H9 (cell line): Measurements from ENCODE around the gene KCNK16. TPM values are rescaled to one million over a fixed set of nuclear protein-coding genes. Genes with fewer than 3 reads are reported as not detected.
A peak's percentile ranks its signal among the peaks of the same experiment; 100 is the strongest.

Experiments
- DNase-seq: peaks from one replicate; pipeline ENCODE4 v3.0.0-alpha.2; 2017
- H2AFZ ChIP-seq: one replicate; pipeline ENCODE4 v1.6.1; 2013; ENCODE audit warnings: mild to moderate bottlenecking, low read length, control low read depth, moderate library complexity
- H2AK5ac ChIP-seq: 2 replicates; pipeline ENCODE4 v1.6.1; 2013; ENCODE audit warnings: low read length, control low read depth, mixed read lengths; ENCODE audit not compliant: insufficient read length
- H2BK120ac ChIP-seq: one replicate; pipeline ENCODE4 v1.6.1; 2013; ENCODE audit warnings: low read depth, mild to moderate bottlenecking, low read length, control low read depth, inconsistent platforms; ENCODE audit not compliant: poor library complexity, severe bottlenecking
- H2BK12ac ChIP-seq: 2 replicates; pipeline ENCODE4 v1.6.1; 2013; ENCODE audit warnings: low read length, control low read depth, mixed read lengths, low read depth; ENCODE audit not compliant: insufficient read length
- H2BK15ac ChIP-seq: 2 replicates; pipeline ENCODE4 v1.6.1; 2013; ENCODE audit warnings: low read depth, low read length, control low read depth
- H2BK20ac ChIP-seq: one replicate; pipeline ENCODE4 v1.6.1; 2013; ENCODE audit warnings: low read depth, mild to moderate bottlenecking, low read length, control low read depth, inconsistent platforms; ENCODE audit not compliant: poor library complexity, severe bottlenecking
- H2BK5ac ChIP-seq: 2 replicates; pipeline ENCODE4 v1.6.1; 2013; ENCODE audit warnings: low read length, control low read depth, mixed read lengths; ENCODE audit not compliant: insufficient read length
- H3K14ac ChIP-seq: 2 replicates; pipeline ENCODE4 v1.6.1; 2013; ENCODE audit warnings: low read length, control low read depth; ENCODE audit not compliant: insufficient read depth
- H3K18ac ChIP-seq: 2 replicates; pipeline ENCODE4 v1.6.1; 2013; ENCODE audit warnings: low read depth, mild to moderate bottlenecking, mixed read lengths, low read length, control low read depth; ENCODE audit not compliant: insufficient read length
- H3K23ac ChIP-seq: 2 replicates; pipeline ENCODE4 v1.6.1; 2013; ENCODE audit warnings: low read length, control low read depth, mixed read lengths, low read depth; ENCODE audit not compliant: insufficient read length
- H3K23me2 ChIP-seq: 2 replicates; pipeline ENCODE4 v1.6.1; 2013; ENCODE audit warnings: low read depth, mild to moderate bottlenecking, mixed read lengths, low read length, control low read depth; ENCODE audit not compliant: insufficient read length, poor library complexity, severe bottlenecking
- H3K27ac ChIP-seq: 2 replicates; pipeline ENCODE4 v1.5.1; 2013; ENCODE audit warnings: low read length, control low read depth, mixed read lengths, low read depth; ENCODE audit not compliant: insufficient read length
- H3K27me3 ChIP-seq: 2 replicates; pipeline ENCODE4 v1.6.1; 2013; ENCODE audit warnings: low read length, control low read depth, inconsistent platforms; ENCODE audit not compliant: insufficient read depth
- H3K4ac ChIP-seq: 2 replicates; pipeline ENCODE4 v1.6.1; 2013; ENCODE audit warnings: low read depth, mild to moderate bottlenecking, control low read depth, inconsistent platforms, low read length, moderate library complexity
- H3K4me1 ChIP-seq: 2 replicates; pipeline ENCODE4 v1.6.1; 2013; ENCODE audit warnings: low read length, control low read depth, inconsistent platforms; ENCODE audit not compliant: insufficient read depth
- H3K4me2 ChIP-seq: 2 replicates; pipeline ENCODE4 v1.6.1; 2013; ENCODE audit warnings: low read length, control low read depth, mixed read lengths; ENCODE audit not compliant: insufficient read length, insufficient read depth
- H3K56ac ChIP-seq: 2 replicates; pipeline ENCODE4 v1.6.1; 2013; ENCODE audit warnings: low read depth, mild to moderate bottlenecking, mixed read lengths, low read length, control low read depth; ENCODE audit not compliant: insufficient read length
- H3K79me1 ChIP-seq: 2 replicates; pipeline ENCODE4 v1.6.1; 2013; ENCODE audit warnings: low read depth, mild to moderate bottlenecking, moderate library complexity, low read length, control low read depth, inconsistent platforms; ENCODE audit not compliant: insufficient read depth, poor library complexity, severe bottlenecking
- H3K79me2 ChIP-seq: 2 replicates; pipeline ENCODE4 v1.6.1; 2013; ENCODE audit warnings: low read length, control low read depth, inconsistent platforms; ENCODE audit not compliant: insufficient read depth
- H3K9ac ChIP-seq: 2 replicates; pipeline ENCODE4 v1.6.1; 2013; ENCODE audit warnings: low read length, control low read depth, mixed read lengths; ENCODE audit not compliant: insufficient read length; ENCODE audit errors: extremely low read depth
- H3K9me3 ChIP-seq: one replicate; pipeline ENCODE4 v1.6.1; 2013; ENCODE audit warnings: low read depth, low read length, inconsistent platforms; ENCODE audit not compliant: control insufficient read depth
- H3T11ph ChIP-seq: one replicate; pipeline ENCODE4 v1.6.1; 2013; ENCODE audit warnings: mild to moderate bottlenecking, low read length, control low read depth, inconsistent platforms
- H4K20me1 ChIP-seq: one replicate; pipeline ENCODE4 v1.6.1; 2013; ENCODE audit not compliant: control insufficient read depth, insufficient read length, insufficient read depth
- H4K5ac ChIP-seq: 2 replicates; pipeline ENCODE4 v1.6.1; 2013; ENCODE audit warnings: low read depth, mild to moderate bottlenecking, mixed read lengths, low read length, control low read depth; ENCODE audit not compliant: insufficient read length
- H4K8ac ChIP-seq: replicated peaks from 2 replicates; pipeline ENCODE4 v1.6.1; 2013; ENCODE audit warnings: low read length, control low read depth, mixed read lengths, low read depth; ENCODE audit not compliant: insufficient read length
- H4K91ac ChIP-seq: 2 replicates; pipeline ENCODE4 v1.6.1; 2013; ENCODE audit warnings: low read depth, mild to moderate bottlenecking, moderate library complexity, mixed read lengths, low read length, control low read depth; ENCODE audit not compliant: insufficient read length
- H3K27ac Mint-ChIP-seq, 3 experiments: 2 replicates in 2 of 3; 3 replicates in 1 of 3; pipeline ENCODE4 v1.8.0; 2020 to 2021; ENCODE audit warnings: mixed read lengths in 3 of 3, mild to moderate bottlenecking in 1 of 3, moderate library complexity in 1 of 3
- H3K27me3 Mint-ChIP-seq: 2 replicates; pipeline ENCODE4 v1.8.0; 2021; ENCODE audit warnings: low read depth, mild to moderate bottlenecking, moderate library complexity, mixed read lengths
- H3K36me3 Mint-ChIP-seq, 3 experiments: 2 replicates in 2 of 3; 3 replicates in 1 of 3; pipeline ENCODE4 v1.8.0; 2020 to 2021; ENCODE audit warnings: low read depth in 3 of 3, mixed read lengths in 3 of 3; ENCODE audit not compliant: insufficient read depth in 1 of 3
- H3K4me1 Mint-ChIP-seq, 2 experiments: 2 replicates each; pipeline ENCODE4 v1.8.0; 2020; ENCODE audit warnings: mixed read lengths in 2 of 2
- H3K4me3 Mint-ChIP-seq, 2 experiments: 2 replicates in 1 of 2; 3 replicates in 1 of 2; pipeline ENCODE4 v1.8.0; 2020 to 2021; ENCODE audit warnings: mild to moderate bottlenecking in 2 of 2, mixed read lengths in 2 of 2, moderate library complexity in 1 of 2
- H3K9me3 Mint-ChIP-seq, 2 experiments: 2 replicates in 1 of 2; 3 replicates in 1 of 2; pipeline ENCODE4 v1.8.0; 2020; ENCODE audit warnings: mild to moderate bottlenecking in 2 of 2, mixed read lengths in 2 of 2, moderate library complexity in 1 of 2
- CTCF ChIP-seq: fragments of 200-600 bp; sonication (generic); conservative IDR thresholded peaks from 3 replicates; pipeline ENCODE4 v1.8.0; 2021; ENCODE audit warnings: antibody characterized with exemption, mild to moderate bottlenecking
- WGBS: extraction: QIAGEN DNeasy Blood & Tissue Kit; methylation state at CpG from one replicate; pipeline ENCODE4 v1.1.7; 2013; ENCODE audit warnings: missing lambda C conversion rate, low lambda C conversion rate, mixed read lengths; ENCODE audit not compliant: insufficient read length; ENCODE audit errors: extremely low coverage; 5-methylcytosine and 5-hydroxymethylcytosine counted together
- total RNA-seq: library from RNA; stranded (reverse); gene quantifications from 2 replicates; pipeline ENCODE4 v1.2.1, GENCODE V29; 2021

Gene KCNK16
- total RNA-seq, 1 experiment from 2014 or later = not detected

- Histone ChIP-seq H2AK5ac (no peak overlapping the region), H3K27ac (no peak overlapping the region), H3K18ac (no peak overlapping the region), H2BK120ac (no peak overlapping the region), H4K91ac (no peak overlapping the region), H3T11ph (no peak overlapping the region), H2AFZ (no peak overlapping the region), H3K27me3 (no peaks in the 10 kb centered on the region), H3K23ac (no peak overlapping the region), H3K9me3 (no peaks in the 10 kb centered on the region), H2BK20ac (no peak overlapping the region), H3K14ac (no peak overlapping the region), H4K20me1 (no peaks in the 10 kb centered on the region), H3K4me2 (no peak overlapping the region), H3K23me2 (no peaks in the 10 kb centered on the region), H3K79me1 (no peaks in the 10 kb centered on the region), H3K4me1 (no peaks in the 10 kb centered on the region), H2BK5ac (no peak overlapping the region), H4K5ac (no peak overlapping the region), H3K4ac (no peak overlapping the region), H4K8ac (no peak overlapping the region), H2BK15ac (no peak overlapping the region), H3K9ac (no peak overlapping the region), H3K56ac (no peak overlapping the region), H3K79me2 (no peaks in the 10 kb centered on the region), H2BK12ac (no peak overlapping the region)
- no CpG with 5 or more reads among the region's 1 CpG for WGBS
- no peak overlapping the region for H3K27ac Mint-ChIP-seq
- peak; percentile 51 for TF ChIP-seq CTCF
- peaks cover 7 to 24% of the 10 kb centered on the region in 2 experiments for H3K4me1 Mint-ChIP-seq
- H3K36me3 Mint-ChIP-seq = peaks cover 0 to 5% (median 0%) of the 10 kb centered on the region in 3 experiments; a peak in 1 of 7 replicates
- no peak overlapping the region for H3K4me3 Mint-ChIP-seq
- H3K9me3 Mint-ChIP-seq = peaks cover 3 to 4% of the 10 kb centered on the region in 2 experiments; a peak in 3 of 5 replicates
- no peaks in the 10 kb centered on the region; the same call in none of the 2 replicates for H3K27me3 Mint-ChIP-seq
- no peak for DNase-seq
Observed at GRCh38 chr6:39369987-39370386, 47.5 kb upstream of the KCNK16 start.
